DMS79 treated with DMSO at 0.1 percent for 48 hours (cell line): Measurements from ENCODE around the gene FAM89B.

Experiments used
- DNase-seq: peaks from one replicate; lab custom pipeline; 2025; lab: John Stamatoyannopoulos, UW

Gene FAM89B

GRCh38 chr11:65610404-65610803 is 38.1 kb downstream of the FAM89B start:
- DNase-seq, result no peak

- DNase-seq, result no peak
Measured at GRCh38 chr11:65611028-65611757, 38.9 kb downstream of the FAM89B start.

- no peak for DNase-seq
Measured at GRCh38 chr11:65611758-65612603, 39.6 kb downstream of the FAM89B start.

- no peak for DNase-seq
Measured at GRCh38 chr11:65612691-65613090, 40.4 kb downstream of the FAM89B start.

- peak; percentile 20 for DNase-seq
Measured at GRCh38 chr11:65613091-65613928, 41.0 kb downstream of the FAM89B start.

GRCh38 chr11:65615229-65615949 is 43.1 kb downstream of the FAM89B start, which contains the start of gene PCNX3:
Gene PCNX3, plus strand, starts transcription at chr11:65615776. Its CDS starts 536 bp downstream, at chr11:65616312.
- DNase-seq, result peak; percentile 100

GRCh38 chr11:65615950-65616574 is 43.7 kb downstream of the FAM89B start:
- no peak for DNase-seq

- no peak for DNase-seq
Measured at GRCh38 chr11:65616575-65617001, 44.2 kb downstream of the FAM89B start.

- no peak for DNase-seq
Measured at GRCh38 chr11:65617136-65617850, 45.0 kb downstream of the FAM89B start.

- no peak for DNase-seq
Measured at GRCh38 chr11:65617990-65618751, 45.8 kb downstream of the FAM89B start.

GRCh38 chr11:65618763-65619162 is 46.4 kb downstream of the FAM89B start:
- DNase-seq, result no peak

- DNase-seq, result no peak
Measured at GRCh38 chr11:65619281-65619928, 47.1 kb downstream of the FAM89B start.

GRCh38 chr11:65620666-65621065 is 48.3 kb downstream of the FAM89B start:
- DNase-seq, result no peak

- no peak for DNase-seq
Measured at GRCh38 chr11:65621460-65621859, 49.1 kb downstream of the FAM89B start.

GRCh38 chr11:65622011-65622410 is 49.7 kb downstream of the FAM89B start:
- no peak for DNase-seq

GRCh38 chr11:65623177-65623576 is 50.8 kb downstream of the FAM89B start:
- no peak for DNase-seq
